Heart left ventricle (tissue), 16 donors: ENCODE results near the gene SVBP. TPM values are rescaled to one million over a fixed set of nuclear protein-coding genes. Genes with fewer than 3 reads are reported as not detected.

Source experiments
- ATAC-seq, 4 donors: fragments of 200-7000 bp; cut with Tn5 transposase; one replicate each; pipeline ENCODE4 v1.9.1; 2020 to 2022; ENCODE audit warnings: moderate library complexity in 4 of 4, mild to moderate bottlenecking in 3 of 4, moderate number of reproducible peaks in 1 of 4
- DNase-seq, 5 donors: peaks; one replicate each; pipeline ENCODE4 v3.0.0-alpha.2; 2020
- H3K27ac ChIP-seq, 12 donors: fragments of 200-600 bp; sonication (generic) in 4 of 12; one replicate each; pipeline versions ENCODE4 v1.5.0 to v1.8.0; 2016 to 2022; ENCODE audit warnings: mild to moderate bottlenecking in 2 of 12
- H3K27me3 ChIP-seq, 9 donors: fragments of 200-600 bp; sonication (generic) in 2 of 9; one replicate each; pipeline versions ENCODE4 v1.5.1 to v1.8.0; 2016 to 2022; ENCODE audit warnings: mild to moderate bottlenecking in 3 of 9
- H3K36me3 ChIP-seq, 9 donors: fragments of 200-600 bp; sonication (generic) in 2 of 9; one replicate each; pipeline versions ENCODE4 v1.5.0 to v1.8.0; 2018 to 2022; ENCODE audit warnings: mild to moderate bottlenecking in 2 of 9
- H3K4me1 ChIP-seq, 12 donors: fragments of 200-600 bp; sonication (generic) in 4 of 12; one replicate each; pipeline versions ENCODE4 v1.5.0 to v1.8.0; 2016 to 2022; ENCODE audit warnings: mild to moderate bottlenecking in 3 of 12
- H3K4me3 ChIP-seq, 12 donors: fragments of 200-600 bp; sonication (generic) in 4 of 12; one replicate each; pipeline versions ENCODE4 v1.5.0 to v1.8.0; 2017 to 2022; ENCODE audit warnings: mild to moderate bottlenecking in 9 of 12, moderate library complexity in 4 of 12
- H3K9me3 ChIP-seq, 12 donors: fragments of 200-600 bp; sonication (generic) in 4 of 12; one replicate each; pipeline versions ENCODE4 v1.5.0 to v1.8.0; 2016 to 2022; ENCODE audit warnings: mild to moderate bottlenecking in 1 of 12
- POLR2A ChIP-seq, 2 donors: fragments of 450-650 bp; IDR thresholded peaks; one replicate each; pipeline ENCODE4 v1.6.1; 2017; ENCODE audit warnings: antibody characterized with exemption in 2 of 2, mild to moderate bottlenecking in 2 of 2, moderate library complexity in 2 of 2
- WGBS, 4 donors: extraction: QIAGEN DNeasy Blood & Tissue Kit in 2 of 4; methylation state at CpG; one replicate each; pipeline versions ENCODE4 v1.1.5 to v1.1.7; 2013 to 2018; 5-methylcytosine and 5-hydroxymethylcytosine counted together
- intact Hi-C, 10 donors: fragments of 100-400 bp; cut with DNase I; formaldehyde crosslinking; loops; one replicate each; pipeline versions ENCODE4 v1.11.1 to v1.14.2; 2022
- polyA plus RNA-seq, 2 donors: library from polyadenylated mRNA; stranded (reverse); fragments of 200-250 nt; gene quantifications; one replicate each; pipeline ENCODE4 v1.2.3, GENCODE V29; 2013
- total RNA-seq, 9 donors: library from RNA; depleted of rRNA in 2 of 9; stranded (reverse); fragments of >200 nt in 2 of 9; fragmentation: NEBNext Ultra II Directional in 3 of 9; extraction: Animal tissue kit (Norgen Biotek cat#: 25700) in 3 of 9; gene quantifications; one replicate each; pipeline versions ENCODE4 v1.1.0 to v1.2.4, GENCODE V29; 2016 to 2023
- TF ChIP-seq, protein P1 (sequence below), 12 donors: fragments of 200-600 bp; sonication (generic) in 4 of 12; IDR thresholded peaks; one replicate each; pipeline versions ENCODE4 v1.5.0 to v1.8.0; 2018 to 2022; ENCODE audit warnings: antibody characterized with exemption in 12 of 12, mild to moderate bottlenecking in 5 of 12
- donor health status: ischemic (EF 13 %, LVEDD 7.1; RV severe dilation, severe dysfunction).
- donor health status: healthy with polysubstance abuse.
- donor health status: DM: no; HTN: yes; CAD: no.
- donor health status: DM: no; HTN: no; CAD: no.
- donor health status: ischemic (EF 25% LVEDD 6.9; RV normal size, moderate dysfunction).
- donor health status: ischemic (EF 25% LVEDD 5.7; RV mildly dilated, moderate dysfunction).
- donor health status: healthy.
- donor health status: DM: yes; HTN: yes; CAD: no.
- donor health status: ischemic (EF 35%, LVEDD 5.7; RV mildly dilated, moderate dysfunction).
- donor health status: nonischemic (EF 11% LVEDD 7.7; RV severe dilation, severe dysfunction).
- donor health status: DM: yes; HTN: yes; CAD: no.
- donor health status: PGD.
- donor health status: ischemic (EF 29% LVEDD 5.4; RV normal size, mild dysfunction).
- donor health status: nonischemic (EF 23%, LVEDD 6.1; RV moderate dilation, normal function).

Gene SVBP
- total and polyA plus RNA-seq, 11 donors, result 11.5 to 33.5 (median 16.5) TPM

DNA sequence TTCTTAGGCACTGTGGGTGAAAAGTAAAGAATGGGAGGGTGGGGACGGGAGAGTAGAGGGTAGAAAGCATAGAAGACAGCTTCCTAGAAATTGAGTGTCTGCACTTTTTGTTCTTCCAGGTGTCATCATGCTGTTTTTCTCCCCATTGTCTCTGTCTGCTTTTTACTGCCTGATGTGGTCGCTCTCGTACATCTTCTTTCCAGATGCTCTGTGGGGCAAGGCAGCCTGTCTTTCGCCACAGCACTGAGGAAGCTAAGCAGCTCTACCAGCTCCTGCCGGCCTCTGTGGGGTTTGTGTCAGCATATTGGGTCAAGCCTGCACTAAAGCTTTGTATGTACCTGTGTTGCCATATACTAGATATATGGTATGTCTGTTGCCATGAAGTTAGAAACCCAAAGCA, 19.2 kb downstream of the SVBP start:
- no peak overlapping the region for H3K4me3 ChIP-seq
- intact Hi-C loops, result no loop called here
- TF ChIP-seq, protein P1, sequence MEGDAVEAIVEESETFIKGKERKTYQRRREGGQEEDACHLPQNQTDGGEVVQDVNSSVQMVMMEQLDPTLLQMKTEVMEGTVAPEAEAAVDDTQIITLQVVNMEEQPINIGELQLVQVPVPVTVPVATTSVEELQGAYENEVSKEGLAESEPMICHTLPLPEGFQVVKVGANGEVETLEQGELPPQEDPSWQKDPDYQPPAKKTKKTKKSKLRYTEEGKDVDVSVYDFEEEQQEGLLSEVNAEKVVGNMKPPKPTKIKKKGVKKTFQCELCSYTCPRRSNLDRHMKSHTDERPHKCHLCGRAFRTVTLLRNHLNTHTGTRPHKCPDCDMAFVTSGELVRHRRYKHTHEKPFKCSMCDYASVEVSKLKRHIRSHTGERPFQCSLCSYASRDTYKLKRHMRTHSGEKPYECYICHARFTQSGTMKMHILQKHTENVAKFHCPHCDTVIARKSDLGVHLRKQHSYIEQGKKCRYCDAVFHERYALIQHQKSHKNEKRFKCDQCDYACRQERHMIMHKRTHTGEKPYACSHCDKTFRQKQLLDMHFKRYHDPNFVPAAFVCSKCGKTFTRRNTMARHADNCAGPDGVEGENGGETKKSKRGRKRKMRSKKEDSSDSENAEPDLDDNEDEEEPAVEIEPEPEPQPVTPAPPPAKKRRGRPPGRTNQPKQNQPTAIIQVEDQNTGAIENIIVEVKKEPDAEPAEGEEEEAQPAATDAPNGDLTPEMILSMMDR (IDR thresholded peaks at IDR 0.05), result no peak
- TF ChIP-seq POLR2A (IDR thresholded peaks at IDR 0.05), result no peak
- H3K9me3 ChIP-seq, result no peaks in the 10 kb centered on the region
- DNase-seq (no peak), ATAC-seq (no peak)
- H3K27ac ChIP-seq, result no peak overlapping the region
- H3K27me3 ChIP-seq, result no peaks in the 10 kb centered on the region
- no peaks in the 10 kb centered on the region for H3K4me1 ChIP-seq
- no peaks in the 10 kb centered on the region for H3K36me3 ChIP-seq
- 83 to 94% (median 89%) methylated on average over 5 of the region's 5 CpGs for WGBS, 4 donors

DNA sequence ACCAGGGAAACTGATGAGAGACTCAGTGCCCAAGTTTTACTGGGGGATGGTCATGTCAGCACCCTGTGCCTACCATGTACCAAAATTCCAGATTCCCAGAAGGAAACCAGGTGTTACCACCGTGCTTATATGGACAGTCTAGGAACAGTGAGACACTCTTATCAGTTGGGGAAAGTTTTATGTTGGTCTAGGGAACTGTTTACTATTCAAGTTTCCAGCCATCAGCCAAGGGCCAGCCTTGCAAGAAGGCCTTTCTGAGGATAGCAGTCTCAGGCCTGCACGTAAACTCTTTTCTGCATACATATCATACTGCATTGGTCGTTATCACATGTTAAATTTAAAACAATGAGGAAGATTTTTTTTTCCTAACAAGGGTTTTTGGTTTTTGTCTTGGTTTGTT, 19.8 kb downstream of the SVBP start:
- H3K4me1 ChIP-seq, result no peaks in the 10 kb centered on the region
- intact Hi-C loops, result no loop called here
- H3K36me3 ChIP-seq, result no peaks in the 10 kb centered on the region
- DNase-seq, result no peak
- no peak for ATAC-seq
- WGBS, 4 donors, result 80 to 93% (median 86%) methylated on average over 3 of the region's 3 CpGs
- no peaks in the 10 kb centered on the region for H3K27me3 ChIP-seq
- no peak overlapping the region for H3K27ac ChIP-seq
- H3K4me3 ChIP-seq, result no peak overlapping the region
- no peaks in the 10 kb centered on the region for H3K9me3 ChIP-seq
- TF ChIP-seq, protein P1 (IDR thresholded peaks at IDR 0.05), result no peak
- no peak for TF ChIP-seq POLR2A (IDR thresholded peaks at IDR 0.05)

DNA sequence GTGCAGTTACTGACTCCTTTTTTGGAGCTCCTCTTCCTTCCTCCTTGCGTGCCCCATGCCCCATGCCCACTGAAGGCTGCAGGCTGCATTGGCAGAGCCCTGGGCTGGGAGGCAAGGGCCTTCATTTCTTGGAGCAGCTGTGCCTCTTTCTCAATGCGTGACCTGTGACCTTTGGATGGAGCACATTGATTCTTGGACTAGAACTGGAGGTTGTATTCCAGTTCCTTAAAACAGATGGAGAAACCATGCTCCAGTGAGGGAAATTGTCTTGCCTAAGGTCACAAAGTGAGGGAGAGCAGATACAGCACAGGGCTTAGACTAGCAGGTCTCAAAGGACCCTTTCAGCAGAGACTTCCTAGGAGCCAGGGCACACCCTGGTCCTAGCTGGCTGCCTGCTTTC, 23.4 kb downstream of the SVBP start:
- no peaks in the 10 kb centered on the region for H3K27me3 ChIP-seq
- H3K4me1 ChIP-seq, result no peaks in the 10 kb centered on the region
- no peak overlapping the region for H3K27ac ChIP-seq
- WGBS, 4 donors, result 85 to 95% (median 90%) methylated on average over 2 of the region's 2 CpGs
- TF ChIP-seq, protein P1 (IDR thresholded peaks at IDR 0.05), result no peak
- no peak for TF ChIP-seq POLR2A (IDR thresholded peaks at IDR 0.05)
- H3K4me3 ChIP-seq, result no peak overlapping the region
- H3K9me3 ChIP-seq, result no peaks in the 10 kb centered on the region
- ATAC-seq, result no peak
- DNase-seq, result no peak
- intact Hi-C loops, result no loop called here
- no peaks in the 10 kb centered on the region for H3K36me3 ChIP-seq

DNA sequence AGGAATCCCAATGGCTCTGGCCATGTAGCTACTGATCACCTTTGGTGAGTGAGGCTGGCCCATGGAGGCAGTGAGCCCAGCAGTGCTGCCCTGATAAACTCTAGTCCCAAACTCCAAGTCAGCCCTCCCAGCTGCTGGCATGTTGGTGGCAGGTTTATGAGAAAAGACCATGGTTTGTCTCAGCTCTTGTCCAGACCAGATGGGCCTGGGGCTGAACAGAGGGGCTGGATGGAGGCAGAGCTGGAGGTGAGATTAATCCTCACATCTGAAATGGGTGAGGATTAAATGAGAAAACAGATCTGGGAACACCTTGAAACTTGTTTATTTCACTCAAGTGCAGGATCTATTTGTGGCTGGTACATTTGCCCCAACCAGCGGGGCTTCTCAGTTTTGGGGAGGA, 29.2 kb downstream of the SVBP start:
- H3K27ac ChIP-seq, result no peak overlapping the region
- TF ChIP-seq POLR2A (IDR thresholded peaks at IDR 0.05), result no peak
- TF ChIP-seq, protein P1 (IDR thresholded peaks at IDR 0.05), result no peak
- H3K4me1 ChIP-seq, result peaks cover 0 to 19% (median 8%) of the 10 kb centered on the region in 12 donors
- no peak overlapping the region for H3K4me3 ChIP-seq
- no peak for DNase-seq
- 97 to 100% (median 100%) methylated on average over 1 of the region's 1 CpG for WGBS, 4 donors
- H3K27me3 ChIP-seq, result no peaks in the 10 kb centered on the region
- no peak for ATAC-seq
- H3K36me3 ChIP-seq, result peaks cover 0 to 3% (median 0%) of the 10 kb centered on the region in 9 donors
- intact Hi-C loops, result loop anchor here in 1 of 10 donors (10.0 kb wide), 1 partner anchor 117 kb away; no protein-coding TSS in a partner anchor
- no peaks in the 10 kb centered on the region for H3K9me3 ChIP-seq
